C4-2B (cell line): ENCODE results near the gene ALOXE3.
"Not testable (repeated sequence)": the region's sequence is repeated elsewhere in the genome, so short reads cannot be mapped to it uniquely, and the experiment has no call there.

Experiments used
- H3K27ac ChIP-seq: fragments of 450-650 bp; 2 replicates; pipeline ENCODE4 v1.5.1; 2017
- CTCF ChIP-seq: fragments of 450-650 bp; conservative IDR thresholded peaks from 2 replicates; pipeline ENCODE4 v1.5.1; 2017; ENCODE audit warnings: mild to moderate bottlenecking
- ZFX ChIP-seq: fragments of 450-650 bp; IDR thresholded peaks from 2 replicates; pipeline ENCODE4 v1.6.1; 2017

Gene ALOXE3

GRCh38 chr17:8109661-8110455 lies 8.5 kb downstream of the ALOXE3 start:
- TF ChIP-seq CTCF (peak; percentile 83), ZFX (no peak)
- H3K27ac ChIP-seq, result no peak overlapping the region

- TF ChIP-seq ZFX (no peak), CTCF (no peak)
These were observed 9.2 kb downstream of the ALOXE3 start for GRCh38 chr17:8108972-8109660.

GRCh38 chr17:8106980-8107379 lies 11.3 kb downstream of the ALOXE3 start:
- not testable (repeated sequence) for H3K27ac ChIP-seq

More at GRCh38 chr17:8108972-8109660, 9.2 kb downstream of the ALOXE3 start:
- H3K27ac ChIP-seq, result no peak overlapping the region

GRCh38 chr17:8105957-8106398 lies 12.3 kb downstream of the ALOXE3 start:
- H3K27ac ChIP-seq, result 0 out of 2 replicates have a peak overlapping the region, but pooled peaks have one; percentile 5

GRCh38 chr17:8104911-8105310 lies 13.4 kb downstream of the ALOXE3 start:
- TF ChIP-seq ZFX (no peak), CTCF (no peak)
- H3K27ac ChIP-seq, result no peak overlapping the region

More at GRCh38 chr17:8105957-8106398, 12.3 kb downstream of the ALOXE3 start:
- TF ChIP-seq ZFX (no peak), CTCF (no peak)

- TF ChIP-seq ZFX (no peak), CTCF (no peak)
- H3K27ac ChIP-seq, result no peak overlapping the region
These were observed 14.8 kb downstream of the ALOXE3 start for GRCh38 chr17:8103549-8103948.

GRCh38 chr17:8101721-8102120 lies 16.6 kb downstream of the ALOXE3 start:
- TF ChIP-seq ZFX (no peak), CTCF (no peak)
- no peak overlapping the region for H3K27ac ChIP-seq
